Mucosa of stomach (tissue), 1 donor: Measurements from ENCODE around the gene SYNE4.
"Not testable (repeated sequence)": the region's sequence is repeated elsewhere in the genome, so short reads cannot be mapped to it uniquely, and the experiment has no call there.

Experiments
- H3K27me3 ChIP-seq: one replicate; pipeline ENCODE4 v1.7.0; 2013; ENCODE audit warnings: mild to moderate bottlenecking, low read length; ENCODE audit not compliant: control insufficient read depth, insufficient read depth
- H3K36me3 ChIP-seq: one replicate; pipeline ENCODE4 v1.7.0; 2013; ENCODE audit warnings: low read length; ENCODE audit not compliant: control insufficient read depth, insufficient read depth
- H3K4me1 ChIP-seq: one replicate; pipeline ENCODE4 v1.7.0; 2013; ENCODE audit warnings: mild to moderate bottlenecking, low read length; ENCODE audit not compliant: control insufficient read depth, insufficient read depth
- H3K4me3 ChIP-seq: one replicate; pipeline ENCODE4 v1.7.0; 2013; ENCODE audit warnings: low read length
- H3K9ac ChIP-seq: one replicate; pipeline ENCODE4 v1.7.0; 2013; ENCODE audit warnings: mild to moderate bottlenecking, low read length, moderate library complexity
- H3K9me3 ChIP-seq: one replicate; pipeline ENCODE4 v1.7.0; 2013; ENCODE audit warnings: mild to moderate bottlenecking, low read length, moderate library complexity; ENCODE audit not compliant: control insufficient read depth
- donor health status: Pancreatic carcinoma.

The SYNE4 gene

GRCh38 chr19:36008336-36008978 is at the start of gene SYNE4:
SYNE4 (minus strand) TSS chr19:36008813; CDS start chr19:36008681, 132 bp downstream.
- Histone ChIP-seq H3K9ac (peak within 1 kb of the TSS; percentile 64), H3K4me3 (peak within 1 kb of the TSS; percentile 46), H3K9me3 (no peaks in the 10 kb centered on the region), H3K36me3 (no peaks in the 10 kb centered on the region), H3K27me3 (no peaks in the 10 kb centered on the region), H3K4me1 (peaks cover 23% of the 10 kb centered on the region)

- peak within 1 kb of the TSS; percentile 66 for H3K9ac ChIP-seq
- no peaks in the 10 kb centered on the region for H3K36me3 ChIP-seq
- H3K9me3 ChIP-seq, result no peaks in the 10 kb centered on the region
- H3K4me3 ChIP-seq, result peak within 1 kb of the TSS; percentile 72
- H3K4me1 ChIP-seq, result peaks cover 6% of the 10 kb centered on the region
- no peaks in the 10 kb centered on the region for H3K27me3 ChIP-seq
These were observed 46.4 kb upstream of the SYNE4 start, which contains the start of gene WDR62 for GRCh38 chr19:36054733-36055686. WDR62 (plus strand) TSS chr19:36054897; CDS start chr19:36054972, 75 bp downstream.

- no peaks in the 10 kb centered on the region for H3K36me3 ChIP-seq
- H3K27me3 ChIP-seq, result no peaks in the 10 kb centered on the region
- peaks cover 6% of the 10 kb centered on the region for H3K4me1 ChIP-seq
- H3K9ac ChIP-seq, result peak within 1 kb of the TSS; percentile 66
- H3K4me3 ChIP-seq, result peak within 1 kb of the TSS; percentile 72
- H3K9me3 ChIP-seq, result no peaks in the 10 kb centered on the region
These were observed 45.6 kb upstream of the SYNE4 start, which contains the start of gene THAP8 for GRCh38 chr19:36054119-36054732. THAP8 (minus strand) TSS chr19:36054285; CDS start chr19:36054217, 68 bp downstream.

- Histone ChIP-seq H3K27me3 (no peaks in the 10 kb centered on the region), H3K36me3 (no peaks in the 10 kb centered on the region), H3K9ac (no peak overlapping the region), H3K4me3 (no peak overlapping the region), H3K4me1 (peaks cover 6% of the 10 kb centered on the region), H3K9me3 (no peaks in the 10 kb centered on the region)
These were observed 43.0 kb upstream of the SYNE4 start for GRCh38 chr19:36051637-36052036.

GRCh38 chr19:36051236-36051635 is 42.6 kb upstream of the SYNE4 start:
- no peaks in the 10 kb centered on the region for H3K36me3 ChIP-seq
- H3K4me3 ChIP-seq, result no peak overlapping the region
- peaks cover 6% of the 10 kb centered on the region for H3K4me1 ChIP-seq

GRCh38 chr19:36049080-36049698 is 40.6 kb upstream of the SYNE4 start:
- Histone ChIP-seq H3K27me3 (no peaks in the 10 kb centered on the region), H3K4me1 (no peaks in the 10 kb centered on the region), H3K9me3 (no peaks in the 10 kb centered on the region), H3K4me3 (no peak overlapping the region), H3K36me3 (no peaks in the 10 kb centered on the region), H3K9ac (no peak overlapping the region)

More at GRCh38 chr19:36051236-36051635, 42.6 kb upstream of the SYNE4 start:
- no peaks in the 10 kb centered on the region for H3K27me3 ChIP-seq
- no peaks in the 10 kb centered on the region for H3K9me3 ChIP-seq
- no peak overlapping the region for H3K9ac ChIP-seq

- Histone ChIP-seq H3K9me3 (no peaks in the 10 kb centered on the region), H3K27me3 (no peaks in the 10 kb centered on the region), H3K4me1 (no peaks in the 10 kb centered on the region), H3K9ac (no peak overlapping the region), H3K4me3 (no peak overlapping the region), H3K36me3 (no peaks in the 10 kb centered on the region)
These were observed 39.2 kb upstream of the SYNE4 start for GRCh38 chr19:36047835-36048234.

GRCh38 chr19:36046443-36047050 is 37.9 kb upstream of the SYNE4 start:
- Histone ChIP-seq H3K9ac (no peak overlapping the region), H3K36me3 (no peaks in the 10 kb centered on the region), H3K4me3 (no peak overlapping the region), H3K27me3 (no peaks in the 10 kb centered on the region), H3K9me3 (no peaks in the 10 kb centered on the region), H3K4me1 (no peaks in the 10 kb centered on the region)

- H3K9ac ChIP-seq, result no peak overlapping the region
- H3K36me3 ChIP-seq, result no peaks in the 10 kb centered on the region
- H3K4me1 ChIP-seq, result no peaks in the 10 kb centered on the region
- H3K4me3 ChIP-seq, result no peak overlapping the region
- H3K27me3 ChIP-seq, result no peaks in the 10 kb centered on the region
- no peaks in the 10 kb centered on the region for H3K9me3 ChIP-seq
These were observed 35.3 kb upstream of the SYNE4 start for GRCh38 chr19:36043952-36044351.

GRCh38 chr19:36041831-36042230 is 33.2 kb upstream of the SYNE4 start:
- Histone ChIP-seq H3K36me3 (no peaks in the 10 kb centered on the region), H3K9ac (no peak overlapping the region), H3K4me3 (no peak overlapping the region), H3K9me3 (no peaks in the 10 kb centered on the region), H3K27me3 (no peaks in the 10 kb centered on the region), H3K4me1 (no peaks in the 10 kb centered on the region)

GRCh38 chr19:36041092-36041491 is 32.5 kb upstream of the SYNE4 start:
- H3K36me3 ChIP-seq, H3K4me3 ChIP-seq, H3K27me3 ChIP-seq, H3K4me1 ChIP-seq, H3K9me3 ChIP-seq, H3K9ac ChIP-seq: not testable (repeated sequence)
